ENCODE measurements around the gene GFRAL.

GFRAL gene

GRCh38 chr6:55433446-55434130, 106.3 kb downstream of the GFRAL start:
- DNase-seq = no peak

- DNase-seq = no peak
Observed at GRCh38 chr6:55437141-55437540, 109.9 kb downstream of the GFRAL start.

- no peak for DNase-seq
Observed at GRCh38 chr6:55438203-55438602, 110.9 kb downstream of the GFRAL start.

GRCh38 chr6:55443238-55444134, 116.2 kb downstream of the GFRAL start:
- no peak for DNase-seq

GRCh38 chr6:55445648-55446204, 118.5 kb downstream of the GFRAL start:
- no peak for DNase-seq

GRCh38 chr6:55447891-55448290, 120.6 kb downstream of the GFRAL start:
- no peak for DNase-seq

GRCh38 chr6:55448451-55448850, 121.2 kb downstream of the GFRAL start:
- DNase-seq = no peak

- DNase-seq = no peak
Observed at GRCh38 chr6:55449225-55449624, 122.0 kb downstream of the GFRAL start.

- no peak for DNase-seq
Observed at GRCh38 chr6:55450005-55450404, 122.7 kb downstream of the GFRAL start.

Data from T-helper 2 cell (primary cell).